ENCODE results near the gene CHP2.

GRCh38 chr16:23745263-23745662 is 9.6 kb upstream of the CHP2 start:
- TF ChIP-seq EP300 (IDR thresholded peaks at IDR 0.05) (no peak), CTCF (IDR thresholded peaks at IDR 0.05) (no peak), POLR2A (IDR thresholded peaks at IDR 0.05; ENCODE audit: low read depth) (no peak), POLR2AphosphoS5 (IDR thresholded peaks at IDR 0.05) (no peak)

All from esophagus muscularis mucosa (tissue), 4 donors.